Stimulated activated naive CD4-positive, alpha-beta T cell (primary cell): ENCODE results near the gene HPS5.
A peak's percentile ranks its signal among the peaks of the same experiment; 100 is the strongest.
"Not testable (repeated sequence)": the region's sequence is repeated elsewhere in the genome, so short reads cannot be mapped to it uniquely, and the experiment has no call there.

Source experiments
- DNase-seq, 6 experiments: peaks; one replicate each; lab custom pipeline; 2025; lab: John Stamatoyannopoulos, UW

HPS5 gene

GRCh38 chr11:18277565-18278271 lies 44.2 kb downstream of the HPS5 start:
- DNase-seq: no peak

DNA sequence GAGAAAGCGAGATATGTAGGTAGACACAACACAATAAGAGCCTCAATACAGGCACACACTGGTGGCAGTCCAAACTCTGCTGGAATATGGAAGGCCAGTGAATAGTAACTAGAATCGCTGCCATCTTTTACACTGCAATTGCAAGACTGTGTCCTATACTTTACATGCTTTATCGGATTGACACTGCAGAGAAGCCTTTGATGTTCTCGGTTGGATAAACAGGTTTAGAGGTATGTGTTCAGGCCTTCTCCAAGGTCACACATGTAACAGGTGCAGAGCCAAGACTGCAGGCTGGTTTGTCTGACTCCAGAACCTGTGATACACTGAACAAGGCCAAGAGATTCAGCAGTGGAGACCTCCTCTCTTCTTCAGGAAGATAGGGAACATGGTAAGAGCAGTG lies 50.7 kb downstream of the HPS5 start:
- DNase-seq: no peak

DNA sequence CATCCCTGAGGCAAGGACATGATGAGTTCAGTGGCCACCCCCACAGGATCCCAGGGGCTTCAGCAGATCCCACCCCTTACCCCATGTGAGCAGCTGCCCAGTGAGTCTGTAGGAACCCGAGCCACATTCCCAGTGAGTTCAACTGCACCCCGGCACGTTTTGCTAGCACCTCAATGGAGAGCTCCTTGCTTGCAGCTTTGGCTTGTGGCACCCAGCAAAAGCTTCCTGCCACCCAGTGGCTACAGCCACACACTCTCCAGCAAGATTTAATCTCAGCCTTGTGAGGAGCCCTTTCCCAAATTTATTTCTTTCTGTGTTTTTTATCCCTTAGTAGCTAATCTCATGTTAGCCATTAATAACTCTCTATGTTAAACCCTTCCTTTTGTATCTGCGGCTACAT lies 51.8 kb downstream of the HPS5 start:
- DNase-seq: no peak

GRCh38 chr11:18269252-18269651 lies 52.7 kb downstream of the HPS5 start:
- not testable (repeated sequence) for DNase-seq

- DNase-seq: not testable (repeated sequence)
Measured at GRCh38 chr11:18267335-18268133, 54.4 kb downstream of the HPS5 start.

DNA sequence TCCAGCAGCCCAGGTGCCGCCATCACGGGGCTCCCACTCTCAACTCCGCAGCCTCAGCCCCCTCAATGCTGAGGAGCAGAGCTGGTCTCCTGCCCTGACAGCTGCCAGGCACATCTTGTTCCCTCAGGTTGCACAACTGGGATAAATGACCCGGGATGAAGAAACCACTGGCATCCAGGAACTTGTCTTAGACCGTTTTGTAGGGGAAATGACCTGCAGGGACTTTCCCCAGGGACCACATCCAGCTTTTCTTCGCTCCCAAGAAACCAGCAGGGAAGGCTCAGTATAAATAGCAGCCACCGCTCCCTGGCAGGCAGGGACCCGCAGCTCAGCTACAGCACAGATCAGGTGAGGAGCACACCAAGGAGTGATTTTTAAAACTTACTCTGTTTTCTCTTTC lies 56.0 kb downstream of the HPS5 start, which contains the start of gene SAA1:
SAA1 (plus strand) TSS at position 316 of the 400 bp plus-strand sequence. CDS start 624 bp downstream, outside the sequence.
- DNase-seq: no peak

GRCh38 chr11:18264677-18265555 lies 57.0 kb downstream of the HPS5 start:
- no peak for DNase-seq

DNA sequence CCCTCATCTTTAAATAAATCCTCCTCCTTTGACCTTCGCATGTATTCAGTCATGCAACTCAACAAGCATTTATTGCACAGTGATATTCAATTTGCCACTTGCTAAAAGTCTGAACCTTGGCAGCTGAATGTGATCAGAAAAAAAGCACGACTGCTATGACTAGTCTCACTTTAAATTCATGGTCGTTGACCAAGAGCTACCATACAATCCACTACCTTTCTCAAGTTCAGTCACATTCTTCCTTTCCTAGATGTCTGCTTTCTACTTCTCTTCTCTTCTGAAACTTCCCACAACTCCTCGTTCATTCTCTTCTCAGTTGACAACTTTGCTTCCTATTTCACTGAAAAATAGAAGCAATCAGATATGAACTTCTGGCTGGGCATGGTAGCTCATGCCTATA lies 57.9 kb downstream of the HPS5 start:
- DNase-seq: no peak

GRCh38 chr11:18262681-18263350 lies 59.1 kb downstream of the HPS5 start:
- DNase-seq: not testable (repeated sequence)

- DNase-seq: no peak
Measured at GRCh38 chr11:18261721-18262120, 60.2 kb downstream of the HPS5 start.

DNA sequence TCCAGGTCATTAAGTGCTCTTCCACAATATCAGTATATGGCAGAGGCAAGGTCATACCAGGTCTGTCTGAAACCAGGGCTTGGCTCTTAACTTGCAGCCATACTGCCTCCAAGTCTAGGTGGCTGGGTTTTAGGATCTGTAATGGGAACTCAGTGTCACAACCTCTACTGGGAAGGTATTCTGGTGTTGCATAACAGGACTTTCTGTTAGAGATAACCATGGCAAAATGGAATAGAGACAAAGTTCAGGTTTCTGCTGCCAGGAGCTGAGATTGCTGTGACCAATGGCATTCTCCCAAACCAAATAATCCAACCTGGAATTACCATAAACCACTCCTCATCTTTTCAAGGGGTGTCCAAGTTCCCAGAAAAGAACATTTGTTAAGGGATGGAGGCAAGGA lies 62.7 kb downstream of the HPS5 start:
- DNase-seq: no peak

GRCh38 chr11:18254781-18255361 lies 67.1 kb downstream of the HPS5 start:
- no peak for DNase-seq

- DNase-seq: no peak
Measured at GRCh38 chr11:18253778-18254338, 68.1 kb downstream of the HPS5 start.

DNA sequence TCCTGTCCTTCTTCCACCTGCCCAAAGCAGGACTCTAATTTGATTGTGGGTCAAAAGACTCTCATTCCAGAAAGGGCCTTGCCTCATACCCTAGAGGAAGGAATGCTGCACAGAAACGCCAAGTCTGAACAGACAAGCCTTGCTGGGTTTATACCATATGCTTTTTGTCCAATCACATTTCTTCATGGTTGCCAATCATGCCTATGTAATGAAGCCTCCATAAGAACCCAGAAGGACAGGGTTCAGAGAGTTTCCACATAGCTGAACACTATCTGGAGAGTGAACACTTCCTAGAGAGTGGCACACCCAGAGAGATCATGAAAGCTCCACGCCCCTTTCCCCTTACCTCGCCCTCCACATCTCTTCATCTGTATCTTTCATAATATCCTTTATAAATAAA lies 68.7 kb downstream of the HPS5 start:
- DNase-seq: no peak

- no peak for DNase-seq
Measured at GRCh38 chr11:18248561-18248960, 73.4 kb downstream of the HPS5 start, which contains the start of gene SAA2. Gene SAA2 (minus strand): TSS chr11:18248668. CDS start chr11:18248011, 657 bp downstream.

- DNase-seq: not testable (repeated sequence)
Measured at GRCh38 chr11:18247191-18247581, 74.8 kb downstream of the HPS5 start.

GRCh38 chr11:18246379-18247190 lies 75.4 kb downstream of the HPS5 start:
- not testable (repeated sequence) for DNase-seq

DNA sequence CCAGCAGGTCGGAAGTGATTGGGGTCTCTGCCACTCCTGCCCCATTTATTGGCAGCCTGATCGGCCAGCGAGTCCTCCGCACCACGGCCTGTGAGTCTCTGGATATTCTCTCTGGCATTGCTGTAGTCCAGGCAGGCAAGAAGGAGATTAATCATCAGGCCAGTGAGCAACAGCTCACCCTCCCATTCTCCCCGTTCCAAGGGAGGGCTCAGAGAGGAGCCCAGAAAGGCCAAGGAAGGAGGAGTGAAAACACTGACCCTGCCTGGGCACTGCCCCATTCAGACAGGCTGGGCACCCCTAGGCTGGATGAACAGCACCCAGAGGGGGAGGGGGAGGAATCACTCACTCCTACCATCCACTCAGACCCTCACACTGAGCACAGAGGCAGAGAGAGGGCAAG lies 76.5 kb downstream of the HPS5 start:
- DNase-seq: no peak

DNA sequence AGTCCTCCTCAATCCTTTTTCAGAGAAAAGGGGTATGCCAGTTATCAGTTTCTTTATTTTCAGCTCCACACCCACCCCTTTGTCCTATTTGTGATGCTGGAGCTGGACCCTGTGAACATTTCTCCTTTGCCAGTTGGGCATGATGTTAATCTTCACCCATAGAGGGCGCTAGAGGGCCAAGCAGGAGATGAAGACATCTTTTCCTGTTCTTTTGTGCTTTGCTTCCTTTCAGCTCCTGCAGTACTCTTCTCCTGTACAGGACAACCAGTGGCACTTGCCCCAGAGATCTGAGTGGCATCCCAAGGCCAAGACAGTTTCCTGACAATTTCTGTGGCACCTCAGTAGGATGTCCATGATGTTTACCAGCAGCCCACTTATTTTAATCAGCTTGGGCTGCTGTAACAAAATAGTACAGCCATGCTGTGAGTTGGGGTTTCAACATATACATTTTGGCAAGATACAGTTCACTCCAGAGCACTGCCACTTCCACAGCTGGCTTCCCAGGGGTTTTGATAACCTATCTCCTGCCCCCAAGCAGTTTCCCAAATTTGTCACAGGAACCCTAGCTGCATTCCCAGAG lies 78.1 kb downstream of the HPS5 start:
- DNase-seq: peak in 4 of 6 experiments; percentile 14 to 56 (median 32)

DNA sequence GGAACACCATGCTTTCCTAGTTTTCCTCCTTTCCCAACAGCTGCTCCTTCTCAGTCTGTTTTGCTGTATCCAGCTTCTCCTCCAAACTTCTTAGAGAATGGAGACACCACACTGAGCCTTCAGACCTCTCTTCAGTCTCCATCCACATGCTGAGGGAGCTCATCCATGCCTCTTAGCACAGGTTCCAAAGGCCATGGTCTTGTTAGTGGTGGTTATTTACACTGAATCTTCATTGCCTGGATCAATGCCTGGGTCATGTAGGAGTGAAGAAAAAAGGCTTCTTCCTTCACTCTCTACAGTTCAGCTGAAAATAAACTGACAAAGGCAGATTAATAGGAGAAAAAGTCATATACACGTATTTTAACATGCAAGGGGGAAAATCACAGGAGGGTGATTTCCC lies 82.3 kb downstream of the HPS5 start:
- no peak for DNase-seq
